GM19099 (cell line): ENCODE results near the gene SLC45A1.

Experiments used
- POLR2A ChIP-seq: IDR thresholded peaks from 3 replicates; pipeline ENCODE4 v1.6.1; 2011; ENCODE audit warnings: low read depth; ENCODE audit not compliant: insufficient read length; ENCODE audit errors: extremely low read depth

The SLC45A1 gene

GRCh38 chr1:8325771-8326170 is 7.9 kb downstream of the SLC45A1 start:
- no peak for TF ChIP-seq POLR2A

- TF ChIP-seq POLR2A = no peak
Observed at GRCh38 chr1:8326265-8326664, 8.4 kb downstream of the SLC45A1 start.

GRCh38 chr1:8328271-8328670 is 10.4 kb downstream of the SLC45A1 start:
- TF ChIP-seq POLR2A = no peak

- TF ChIP-seq POLR2A = no peak
Observed at GRCh38 chr1:8329439-8329838, 11.5 kb downstream of the SLC45A1 start.

GRCh38 chr1:8329858-8330257 is 11.9 kb downstream of the SLC45A1 start:
- no peak for TF ChIP-seq POLR2A

GRCh38 chr1:8330271-8331125 is 12.6 kb downstream of the SLC45A1 start:
- TF ChIP-seq POLR2A = no peak

- no peak for TF ChIP-seq POLR2A
Observed at GRCh38 chr1:8332806-8333205, 14.9 kb downstream of the SLC45A1 start.

- no peak for TF ChIP-seq POLR2A
Observed at GRCh38 chr1:8333246-8333987, 15.5 kb downstream of the SLC45A1 start.

GRCh38 chr1:8334106-8334851 is 16.4 kb downstream of the SLC45A1 start:
- TF ChIP-seq POLR2A = no peak

GRCh38 chr1:8335246-8335645 is 17.3 kb downstream of the SLC45A1 start:
- TF ChIP-seq POLR2A = no peak

GRCh38 chr1:8337776-8338525 is 20.0 kb downstream of the SLC45A1 start:
- TF ChIP-seq POLR2A = no peak

GRCh38 chr1:8338526-8339202 is 20.8 kb downstream of the SLC45A1 start:
- no peak for TF ChIP-seq POLR2A

- TF ChIP-seq POLR2A = no peak
Observed at GRCh38 chr1:8339203-8339600, 21.3 kb downstream of the SLC45A1 start.

- TF ChIP-seq POLR2A = no peak
Observed at GRCh38 chr1:8340448-8340847, 22.5 kb downstream of the SLC45A1 start.
